A549 (cell line): ENCODE results near the gene SHANK1.

Experiments
- JUN ChIP-seq, 2 experiments: fragments of >200 bp; sonication (Bioruptor Twin); formaldehyde crosslinking; IDR thresholded peaks; 2 replicates in 1 of 2; 3 replicates in 1 of 2; pipeline ENCODE4 v1.6.1; 2016 to 2017
- TF ChIP-seq, protein P1 (sequence below): fragments of >200 bp; sonication (Bioruptor Twin); formaldehyde crosslinking; IDR thresholded peaks from 3 replicates; pipeline ENCODE4 v1.5.1; 2016

DNA sequence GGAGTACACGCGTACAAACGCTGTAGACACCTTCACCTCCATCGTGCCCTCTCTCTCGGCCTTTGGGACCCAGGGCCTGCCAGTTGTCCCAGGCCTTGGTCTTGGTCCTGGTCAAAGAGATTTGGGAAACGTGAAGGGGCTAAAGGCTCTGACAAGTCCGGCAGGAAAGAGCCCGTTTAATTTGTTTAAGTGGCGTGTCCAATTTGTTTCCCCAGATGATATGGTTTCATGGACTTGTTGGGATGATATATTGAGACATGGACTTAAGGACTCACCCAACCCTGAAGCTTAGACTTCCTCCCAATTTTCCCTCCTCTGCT lies 6.3 kb upstream of the SHANK1 start:
- TF ChIP-seq, protein P1, sequence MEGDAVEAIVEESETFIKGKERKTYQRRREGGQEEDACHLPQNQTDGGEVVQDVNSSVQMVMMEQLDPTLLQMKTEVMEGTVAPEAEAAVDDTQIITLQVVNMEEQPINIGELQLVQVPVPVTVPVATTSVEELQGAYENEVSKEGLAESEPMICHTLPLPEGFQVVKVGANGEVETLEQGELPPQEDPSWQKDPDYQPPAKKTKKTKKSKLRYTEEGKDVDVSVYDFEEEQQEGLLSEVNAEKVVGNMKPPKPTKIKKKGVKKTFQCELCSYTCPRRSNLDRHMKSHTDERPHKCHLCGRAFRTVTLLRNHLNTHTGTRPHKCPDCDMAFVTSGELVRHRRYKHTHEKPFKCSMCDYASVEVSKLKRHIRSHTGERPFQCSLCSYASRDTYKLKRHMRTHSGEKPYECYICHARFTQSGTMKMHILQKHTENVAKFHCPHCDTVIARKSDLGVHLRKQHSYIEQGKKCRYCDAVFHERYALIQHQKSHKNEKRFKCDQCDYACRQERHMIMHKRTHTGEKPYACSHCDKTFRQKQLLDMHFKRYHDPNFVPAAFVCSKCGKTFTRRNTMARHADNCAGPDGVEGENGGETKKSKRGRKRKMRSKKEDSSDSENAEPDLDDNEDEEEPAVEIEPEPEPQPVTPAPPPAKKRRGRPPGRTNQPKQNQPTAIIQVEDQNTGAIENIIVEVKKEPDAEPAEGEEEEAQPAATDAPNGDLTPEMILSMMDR, result no peak
- TF ChIP-seq JUN (IDR thresholded peaks at IDR 0.05), result no peak
